Neutrophil (primary cell): ENCODE measurements around the gene TMEM108.

Experiments used
- H3K27ac ChIP-seq: fragments of 200-600 bp; sonication (generic); 2 replicates; pipeline ENCODE4 v1.5.1; 2016; ENCODE audit warnings: mild to moderate bottlenecking, moderate library complexity
- H3K27me3 ChIP-seq: fragments of 200-600 bp; sonication (generic); 2 replicates; pipeline ENCODE4 v1.6.0; 2016; ENCODE audit warnings: mild to moderate bottlenecking
- H3K36me3 ChIP-seq: fragments of 200-600 bp; sonication (generic); 2 replicates; pipeline ENCODE4 v1.5.1; 2017
- H3K4me1 ChIP-seq, 2 experiments: fragments of 200-600 bp in 1 of 2; sonication (generic) in 1 of 2; 1 replicate in 1 of 2; 2 replicates in 1 of 2; pipeline versions ENCODE4 v1.5.1 to v1.6.1; 2013 to 2016; ENCODE audit warnings: low read depth in 1 of 2, low read length in 1 of 2, mild to moderate bottlenecking in 1 of 2, moderate library complexity in 1 of 2; ENCODE audit not compliant: control insufficient read depth in 1 of 2, insufficient read depth in 1 of 2
- H3K4me3 ChIP-seq, 2 experiments: fragments of 200-600 bp in 1 of 2; sonication (generic) in 1 of 2; 1 replicate in 1 of 2; 2 replicates in 1 of 2; pipeline ENCODE4 v1.5.1; 2013 to 2016; ENCODE audit warnings: low read depth in 1 of 2, low read length in 1 of 2, mild to moderate bottlenecking in 1 of 2, moderate library complexity in 1 of 2
- H3K9me3 ChIP-seq: fragments of 200-600 bp; sonication (generic); 2 replicates; pipeline ENCODE4 v1.5.1; 2016
- CTCF ChIP-seq: fragments of 200-600 bp; sonication (generic); IDR thresholded peaks from 2 replicates; pipeline ENCODE4 v1.5.1; 2016; ENCODE audit warnings: antibody characterized with exemption

TMEM108 gene

GRCh38 chr3:133112666-133113065 lies 74.5 kb downstream of the TMEM108 start:
- no peak for TF ChIP-seq CTCF
- H3K27me3 ChIP-seq = no peaks in the 10 kb centered on the region
- no peaks in the 10 kb centered on the region for H3K36me3 ChIP-seq
- no peak overlapping the region for H3K27ac ChIP-seq
- no peaks in the 10 kb centered on the region for H3K4me1 ChIP-seq
- H3K4me3 ChIP-seq = no peak overlapping the region
- no peaks in the 10 kb centered on the region for H3K9me3 ChIP-seq

GRCh38 chr3:133113526-133113925 lies 75.3 kb downstream of the TMEM108 start:
- Histone ChIP-seq H3K4me3 (no peak overlapping the region), H3K27me3 (no peaks in the 10 kb centered on the region), H3K9me3 (no peaks in the 10 kb centered on the region), H3K36me3 (no peaks in the 10 kb centered on the region), H3K27ac (no peak overlapping the region), H3K4me1 (no peaks in the 10 kb centered on the region)
- TF ChIP-seq CTCF = no peak

- no peaks in the 10 kb centered on the region for H3K36me3 ChIP-seq
- no peak for TF ChIP-seq CTCF
- H3K4me3 ChIP-seq = no peak overlapping the region
- H3K9me3 ChIP-seq = no peaks in the 10 kb centered on the region
- no peaks in the 10 kb centered on the region for H3K27me3 ChIP-seq
- H3K27ac ChIP-seq = no peak overlapping the region
- no peaks in the 10 kb centered on the region for H3K4me1 ChIP-seq
Measured at GRCh38 chr3:133113927-133114597, 75.9 kb downstream of the TMEM108 start.

GRCh38 chr3:133115176-133115575 lies 77.0 kb downstream of the TMEM108 start:
- no peaks in the 10 kb centered on the region for H3K36me3 ChIP-seq
- H3K27me3 ChIP-seq = no peaks in the 10 kb centered on the region
- H3K9me3 ChIP-seq = no peaks in the 10 kb centered on the region
- no peak overlapping the region for H3K4me3 ChIP-seq
- H3K27ac ChIP-seq = no peak overlapping the region
- no peaks in the 10 kb centered on the region for H3K4me1 ChIP-seq
- TF ChIP-seq CTCF = no peak

GRCh38 chr3:133117342-133117741 lies 79.2 kb downstream of the TMEM108 start:
- H3K36me3 ChIP-seq = no peaks in the 10 kb centered on the region
- no peaks in the 10 kb centered on the region for H3K27me3 ChIP-seq
- H3K9me3 ChIP-seq = no peaks in the 10 kb centered on the region
- H3K4me3 ChIP-seq = no peak overlapping the region
- H3K27ac ChIP-seq = no peak overlapping the region
- H3K4me1 ChIP-seq = no peaks in the 10 kb centered on the region
- TF ChIP-seq CTCF = no peak
